Activated CD8-positive, alpha-beta T cell treated with anti-CD3 and anti-CD28 coated beads, Interleukin-2, amount 10 ng/mL, durations not matched to agents 7 days and 5 days (primary cell): Measurements from ENCODE around the gene KRTAP10-1. TPM values are rescaled to one million over a fixed set of nuclear protein-coding genes. Genes with fewer than 3 reads are reported as not detected.

Experiments used
- ATAC-seq: fragments of 150-1000 bp; cut with Tn5 transposase; one replicate; pipeline ENCODE4 v1.10.0; 2021; ENCODE audit warnings: moderate library complexity
- CTCF ChIA-PET: fragments of 350-600 bp; sonication (Branson Sonifier 250); formaldehyde crosslinking; loops from one replicate; lab custom pipeline; 2021; ENCODE audit warnings: antibody characterized with exemption; lab: Charles Lee
- POLR2A ChIA-PET: fragments of 350-600 bp; sonication (Branson Sonifier 250); formaldehyde crosslinking; loops from one replicate; lab custom pipeline; 2021; ENCODE audit warnings: antibody characterized with exemption; lab: Charles Lee
- DNase-seq: peaks from one replicate; pipeline ENCODE4 v3.0.0-alpha.2; 2020
- H3K27ac Mint-ChIP-seq: one replicate; pipeline ENCODE4 v1.8.0; 2021; ENCODE audit warnings: mild to moderate bottlenecking, mixed read lengths
- H3K27me3 Mint-ChIP-seq: one replicate; pipeline ENCODE4 v1.8.0; 2021; ENCODE audit warnings: low read depth, mixed read lengths
- H3K36me3 Mint-ChIP-seq: one replicate; pipeline ENCODE4 v1.8.0; 2021; ENCODE audit warnings: low read depth, mixed read lengths
- H3K4me1 Mint-ChIP-seq: one replicate; pipeline ENCODE4 v1.8.0; 2021; ENCODE audit warnings: low read depth, mixed read lengths
- H3K4me3 Mint-ChIP-seq: one replicate; pipeline ENCODE4 v1.8.0; 2021; ENCODE audit warnings: mild to moderate bottlenecking, mixed read lengths
- H3K9me3 Mint-ChIP-seq: one replicate; pipeline ENCODE4 v1.8.0; 2022; ENCODE audit warnings: mixed read lengths; ENCODE audit not compliant: insufficient read depth
- total RNA-seq, 2 experiments: library from RNA; stranded (reverse); gene quantifications; one replicate each; pipeline ENCODE4 v1.2.3, GENCODE V29; 2021

KRTAP10-1 gene
- total RNA-seq, 2 experiments from 2014 or later = not detected

DNA sequence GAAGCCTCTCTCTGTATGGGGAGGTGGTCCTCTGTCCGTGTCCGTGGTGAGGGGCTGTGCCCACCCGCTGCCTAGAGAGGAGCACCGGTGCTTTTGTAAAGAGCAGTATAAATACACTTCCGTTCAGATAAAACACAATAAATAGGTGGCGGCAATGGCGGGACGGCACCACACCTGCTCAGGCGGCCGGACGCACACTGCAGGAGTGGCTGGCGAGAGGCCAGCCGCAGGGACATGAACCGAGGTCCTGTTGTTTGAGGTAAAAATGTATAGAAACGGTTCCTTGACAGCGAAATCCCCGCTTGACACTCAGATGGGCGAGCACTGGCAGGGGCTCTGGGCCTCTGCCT, 40.8 kb downstream of the KRTAP10-1 start:
- Mint-ChIP-seq H3K4me1 (peaks cover 7% of the 10 kb centered on the region), H3K27me3 (no peaks in the 10 kb centered on the region), H3K9me3 (no peaks in the 10 kb centered on the region), H3K4me3 (no peak overlapping the region), H3K36me3 (no peaks in the 10 kb centered on the region), H3K27ac (no peak overlapping the region)
- no peak for ATAC-seq
- no peak for DNase-seq
- ChIA-PET CTCF (no interaction called here), POLR2A (no interaction called here)

DNA sequence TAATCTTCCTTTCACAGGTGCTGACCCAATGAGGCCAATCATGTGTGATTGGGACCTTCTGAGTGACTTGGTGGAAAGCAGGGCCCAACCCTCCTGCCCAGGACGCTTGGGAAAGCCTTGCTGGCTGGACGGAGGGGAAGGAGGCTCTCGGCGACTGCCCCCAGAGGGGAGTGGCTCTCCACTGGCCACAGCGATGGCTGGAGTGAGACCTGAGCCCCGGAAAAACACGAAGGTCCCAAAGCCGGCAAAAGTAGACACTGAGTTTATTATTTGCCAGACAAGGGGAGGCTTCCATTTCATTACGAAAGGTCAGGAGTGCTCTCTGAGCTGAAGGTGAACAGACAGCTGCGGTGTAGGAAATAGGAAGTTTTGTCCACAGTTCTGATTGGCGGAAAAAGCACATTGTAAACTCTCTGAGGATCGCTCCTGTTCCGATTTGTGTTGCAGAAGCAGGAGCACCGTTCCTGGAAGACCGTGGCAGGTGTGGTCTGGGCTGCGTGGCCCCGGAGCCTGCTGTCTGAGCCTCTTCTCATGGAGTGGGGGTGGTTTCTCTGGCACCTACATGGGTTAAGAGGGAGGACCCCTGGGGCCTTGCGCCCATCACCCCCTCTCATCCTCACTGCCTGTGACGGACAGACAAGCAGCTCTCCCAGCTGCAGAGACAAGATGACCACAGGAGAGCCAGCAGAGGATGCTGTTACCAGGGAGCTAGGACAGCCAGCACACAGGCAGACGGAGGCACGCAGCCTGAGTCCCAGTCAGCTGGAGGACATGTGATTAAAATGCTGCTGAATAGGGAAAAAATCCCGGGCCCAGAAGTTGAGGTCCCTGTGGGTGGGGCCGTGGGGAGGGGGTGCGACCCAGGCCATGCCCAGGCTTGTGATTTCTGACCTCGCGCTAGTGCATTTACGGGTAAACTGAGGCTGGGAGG, 41.5 kb downstream of the KRTAP10-1 start:
- POLR2A ChIA-PET = no interaction called here
- no peaks in the 10 kb centered on the region for H3K9me3 Mint-ChIP-seq
- no peaks in the 10 kb centered on the region for H3K27me3 Mint-ChIP-seq
- ATAC-seq (no peak), DNase-seq (no peak)
- H3K4me3 Mint-ChIP-seq = no peak overlapping the region
- no peak overlapping the region for H3K27ac Mint-ChIP-seq
- H3K36me3 Mint-ChIP-seq = peaks cover under 1% of the 10 kb centered on the region
- H3K4me1 Mint-ChIP-seq = peaks cover 2% of the 10 kb centered on the region
- CTCF ChIA-PET = no interaction called here

- POLR2A ChIA-PET = no interaction called here
- Mint-ChIP-seq H3K9me3 (peaks cover 8% of the 10 kb centered on the region), H3K4me3 (no peak overlapping the region), H3K27me3 (peaks cover 4% of the 10 kb centered on the region), H3K4me1 (peaks cover 2% of the 10 kb centered on the region), H3K36me3 (peaks cover 9% of the 10 kb centered on the region), H3K27ac (no peak overlapping the region)
- ATAC-seq (no peak), DNase-seq (no peak)
- CTCF ChIA-PET = no interaction called here
Measured at GRCh38 chr21:44497703-44498126, 42.3 kb downstream of the KRTAP10-1 start.

DNA sequence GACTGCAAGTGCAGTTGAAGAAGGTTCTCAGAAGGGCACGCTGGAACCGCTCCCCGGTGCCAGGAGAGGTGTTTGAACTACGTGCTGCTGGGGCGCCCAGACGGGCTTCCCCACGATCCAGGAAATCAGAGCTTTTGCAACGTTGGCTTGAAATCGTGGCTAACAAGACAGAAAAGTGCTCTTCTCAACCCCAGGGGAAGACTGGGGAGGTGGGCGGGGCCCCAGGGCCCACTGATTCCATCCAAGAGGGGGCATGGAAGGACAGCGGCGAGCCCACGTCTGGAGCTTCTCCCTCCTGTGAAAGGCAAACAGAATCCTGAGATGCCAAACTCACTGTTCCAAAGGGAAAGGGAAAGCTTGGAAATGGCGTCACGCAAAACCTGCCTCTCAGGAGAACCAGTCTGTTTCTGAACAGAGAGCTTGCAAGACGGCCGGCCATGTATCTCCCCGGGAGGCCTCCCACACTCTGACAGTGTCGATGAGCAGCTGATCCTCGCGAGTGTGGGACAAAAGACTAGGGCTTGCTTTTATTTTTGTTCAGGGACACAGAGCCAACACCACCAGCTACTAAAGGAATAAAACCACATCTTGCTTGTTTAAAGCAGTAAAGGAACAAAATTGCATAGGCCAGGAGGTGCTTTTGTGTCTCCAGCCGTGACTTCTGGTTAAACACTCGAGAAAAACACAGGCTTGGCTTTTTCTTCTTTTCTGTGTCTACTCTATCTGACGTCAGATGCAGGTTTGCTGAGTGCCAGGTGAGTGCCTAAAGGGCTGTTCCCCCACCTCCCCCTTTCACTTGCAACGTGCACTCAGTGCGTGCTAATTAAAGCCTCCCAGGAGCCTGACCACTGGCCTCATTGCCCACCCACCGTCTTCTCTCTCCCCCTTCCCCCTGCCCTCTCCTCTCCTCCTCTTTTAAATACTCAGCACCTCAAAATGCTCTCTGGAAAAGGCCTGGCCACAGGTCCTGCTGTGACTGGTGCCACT, 43.1 kb downstream of the KRTAP10-1 start:
- Mint-ChIP-seq H3K27ac (no peak overlapping the region), H3K36me3 (peaks cover 15% of the 10 kb centered on the region), H3K4me3 (no peak overlapping the region), H3K4me1 (peaks cover 7% of the 10 kb centered on the region), H3K9me3 (peaks cover 16% of the 10 kb centered on the region), H3K27me3 (peaks cover 7% of the 10 kb centered on the region)
- ATAC-seq = no peak
- ChIA-PET POLR2A (no interaction called here), CTCF (interaction anchor here (0.7 to 0.9 kb wide), 2 partner anchors 40 to 297 kb away, joined by 3 read pairs; no protein-coding TSS in a partner anchor)
- no peak for DNase-seq

DNA sequence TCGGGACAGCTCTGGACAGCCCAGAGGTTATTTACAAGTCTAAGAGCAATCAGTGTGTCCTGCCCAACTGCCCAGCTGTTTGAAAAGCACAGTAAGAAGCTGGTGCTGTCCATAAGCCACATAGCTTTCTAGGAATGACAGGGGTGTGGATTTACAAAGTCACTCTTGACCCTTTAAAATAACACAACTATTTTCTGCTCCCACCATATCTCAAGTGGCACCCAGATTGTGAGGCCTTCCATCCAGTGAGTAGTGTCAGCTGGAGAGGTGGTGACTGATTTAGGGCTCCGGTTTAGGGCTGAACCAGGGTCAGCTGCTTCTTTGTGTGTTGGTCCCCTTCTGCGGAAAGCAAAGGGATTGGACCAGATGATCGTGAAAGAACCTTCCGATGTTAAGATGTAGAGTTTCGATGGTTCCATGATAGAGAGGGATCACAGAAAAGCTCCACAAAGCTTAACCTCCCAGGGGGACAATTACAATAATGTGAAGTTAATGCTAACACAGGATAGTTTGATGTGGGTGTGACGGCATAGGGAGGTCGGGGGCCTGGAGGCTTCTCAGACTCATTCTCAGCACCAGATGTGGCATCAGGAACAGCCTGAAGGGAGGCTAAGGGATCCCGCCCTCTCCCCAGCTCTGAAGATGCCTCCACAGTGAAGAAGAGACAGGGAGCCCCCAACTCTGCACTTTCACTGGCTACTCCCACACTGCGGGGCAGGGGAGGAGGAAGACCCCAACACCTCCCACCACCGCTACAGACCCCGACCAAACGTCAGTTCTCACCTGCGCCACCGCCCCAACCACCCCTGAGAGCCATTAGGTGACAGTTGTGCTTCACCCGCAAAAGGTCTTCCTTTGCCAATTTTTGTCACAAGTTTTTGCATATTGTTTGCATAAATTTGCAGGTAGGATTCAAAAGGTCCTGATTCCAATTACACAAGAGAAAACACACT, 44.1 kb downstream of the KRTAP10-1 start:
- no peak for ATAC-seq

GRCh38 chr21:44494956-44495355, 45.0 kb downstream of the KRTAP10-1 start:
- Mint-ChIP-seq H3K27me3 (peaks cover 7% of the 10 kb centered on the region), H3K36me3 (peaks cover 16% of the 10 kb centered on the region), H3K9me3 (peaks cover 20% of the 10 kb centered on the region), H3K27ac (no peak overlapping the region), H3K4me1 (peaks cover 8% of the 10 kb centered on the region), H3K4me3 (no peak overlapping the region)
- ChIA-PET CTCF (interaction anchor here (1.2 to 1.9 kb wide), 2 partner anchors 16 to 298 kb away, joined by 3 to 12 read pairs; no protein-coding TSS in a partner anchor), POLR2A (interaction anchor here (0.6 kb wide), 1 partner anchor 649 kb away, joined by 5 read pairs; no protein-coding TSS in a partner anchor)
- no peak for ATAC-seq
- DNase-seq = no peak

More for the DNA sequence above, 44.1 kb downstream of the KRTAP10-1 start:
- CTCF ChIA-PET = interaction anchor here (0.7 to 1.9 kb wide), 3 partner anchors 15 to 298 kb away, joined by 3 to 12 read pairs (median 3); no protein-coding TSS in a partner anchor
- H3K9me3 Mint-ChIP-seq = peaks cover 20% of the 10 kb centered on the region
- no peak overlapping the region for H3K27ac Mint-ChIP-seq
- H3K36me3 Mint-ChIP-seq = peaks cover 16% of the 10 kb centered on the region
- H3K4me3 Mint-ChIP-seq = no peak overlapping the region
- peaks cover 8% of the 10 kb centered on the region for H3K4me1 Mint-ChIP-seq
- DNase-seq = no peak
- POLR2A ChIA-PET = no interaction called here
- peaks cover 7% of the 10 kb centered on the region for H3K27me3 Mint-ChIP-seq

DNA sequence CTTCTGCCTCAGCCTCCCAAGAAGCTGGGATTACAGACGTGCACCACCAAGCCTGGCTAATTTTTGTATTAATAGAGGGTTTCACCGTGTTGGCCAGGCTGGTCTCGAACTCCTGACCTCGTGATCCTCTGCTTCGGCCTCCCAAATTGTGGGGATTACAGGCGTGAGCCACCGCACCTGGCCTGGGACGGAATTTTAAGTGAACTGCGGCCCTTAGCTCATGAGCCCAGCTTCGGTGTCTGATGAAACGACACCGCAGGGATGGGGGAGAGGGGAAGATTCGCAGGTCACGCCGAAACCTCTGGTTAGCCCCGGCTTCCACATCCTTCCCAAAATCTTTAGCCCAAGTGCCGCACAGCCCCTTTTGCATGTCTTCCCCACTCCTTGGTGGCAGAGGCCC, 45.6 kb downstream of the KRTAP10-1 start:
- Mint-ChIP-seq H3K9me3 (peaks cover 20% of the 10 kb centered on the region), H3K27me3 (peaks cover 7% of the 10 kb centered on the region), H3K4me1 (peaks cover 8% of the 10 kb centered on the region), H3K36me3 (peaks cover 16% of the 10 kb centered on the region), H3K4me3 (no peak overlapping the region), H3K27ac (no peak overlapping the region)
- DNase-seq (no peak), ATAC-seq (no peak)
- ChIA-PET POLR2A (no interaction called here), CTCF (interaction anchor here (0.6 to 1.9 kb wide), 3 partner anchors 16 to 299 kb away, joined by 3 to 12 read pairs (median 6); no protein-coding TSS in a partner anchor)

- CTCF ChIA-PET = interaction anchor here (1.3 kb wide), 1 partner anchor 18 kb away, joined by 6 read pairs; no protein-coding TSS in a partner anchor
- DNase-seq (no peak), ATAC-seq (no peak)
- Mint-ChIP-seq H3K36me3 (peaks cover 16% of the 10 kb centered on the region), H3K9me3 (peaks cover 20% of the 10 kb centered on the region), H3K27me3 (peaks cover 9% of the 10 kb centered on the region), H3K27ac (no peak overlapping the region), H3K4me1 (peaks cover 8% of the 10 kb centered on the region), H3K4me3 (no peak overlapping the region)
- POLR2A ChIA-PET = no interaction called here
Measured at GRCh38 chr21:44492567-44493385, 47.2 kb downstream of the KRTAP10-1 start.

DNA sequence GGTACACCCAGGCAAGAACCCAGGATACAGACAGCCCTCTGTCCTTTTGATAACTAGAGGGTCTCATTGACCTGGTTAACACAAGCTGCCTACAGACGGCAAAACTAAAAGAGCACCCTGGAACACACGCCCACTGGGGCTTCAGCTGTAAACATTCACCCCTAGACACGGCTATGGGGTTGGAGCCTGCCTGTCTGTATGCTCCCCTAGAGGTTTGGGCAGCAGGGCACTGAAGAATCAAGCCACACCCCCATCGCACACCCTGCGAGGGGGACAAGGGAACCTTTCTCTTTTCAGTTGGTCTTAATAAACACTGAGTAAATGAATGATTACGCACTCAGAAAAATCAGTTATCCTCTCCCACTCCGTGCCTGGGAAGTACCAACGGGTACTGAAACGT, 49.2 kb downstream of the KRTAP10-1 start:
- POLR2A ChIA-PET = no interaction called here
- Mint-ChIP-seq H3K36me3 (peaks cover 16% of the 10 kb centered on the region), H3K9me3 (peaks cover 20% of the 10 kb centered on the region), H3K27me3 (peaks cover 9% of the 10 kb centered on the region), H3K4me1 (peaks cover 11% of the 10 kb centered on the region), H3K4me3 (no peak overlapping the region), H3K27ac (no peak overlapping the region)
- no peak for DNase-seq
- CTCF ChIA-PET = interaction anchor here (0.6 to 1.3 kb wide), 3 partner anchors 9 to 650 kb away, joined by 3 read pairs; no protein-coding TSS in a partner anchor
- no peak for ATAC-seq

GRCh38 chr21:44490405-44490804, 49.6 kb downstream of the KRTAP10-1 start:
- no peak overlapping the region for H3K27ac Mint-ChIP-seq
- peaks cover 20% of the 10 kb centered on the region for H3K9me3 Mint-ChIP-seq
- no peak for ATAC-seq
- no peak overlapping the region for H3K4me3 Mint-ChIP-seq
- H3K36me3 Mint-ChIP-seq = peaks cover 16% of the 10 kb centered on the region
- H3K4me1 Mint-ChIP-seq = peaks cover 11% of the 10 kb centered on the region
- CTCF ChIA-PET = interaction anchor here (1.0 to 1.3 kb wide), 3 partner anchors 8 to 187 kb away, joined by 3 to 4 read pairs (median 3); no protein-coding TSS in a partner anchor
- POLR2A ChIA-PET = no interaction called here
- peaks cover 9% of the 10 kb centered on the region for H3K27me3 Mint-ChIP-seq
- no peak for DNase-seq
